Measurements from ENCODE around the gene UBE3B.

DNA sequence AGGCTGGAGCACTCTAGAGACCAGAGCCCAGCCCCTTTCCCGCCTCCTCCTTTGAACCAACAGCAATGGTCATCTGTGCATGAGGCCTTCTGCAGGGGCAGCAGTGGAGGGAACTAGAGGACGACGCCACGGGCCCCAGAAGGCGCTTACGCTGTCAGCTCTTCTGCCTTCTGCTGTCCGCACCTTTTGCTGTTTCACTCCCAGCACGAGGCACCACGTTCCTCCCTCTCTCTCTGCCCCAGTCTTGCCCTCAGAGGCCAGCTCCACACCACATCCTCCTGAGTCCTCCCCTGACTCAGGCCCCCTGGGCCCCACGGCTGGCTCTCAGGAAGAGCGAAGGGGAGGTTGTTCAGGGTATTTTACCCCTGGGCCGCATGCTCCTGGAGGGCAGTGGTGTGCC is 80.4 kb downstream of the UBE3B start:
- TF ChIP-seq, protein P1, sequence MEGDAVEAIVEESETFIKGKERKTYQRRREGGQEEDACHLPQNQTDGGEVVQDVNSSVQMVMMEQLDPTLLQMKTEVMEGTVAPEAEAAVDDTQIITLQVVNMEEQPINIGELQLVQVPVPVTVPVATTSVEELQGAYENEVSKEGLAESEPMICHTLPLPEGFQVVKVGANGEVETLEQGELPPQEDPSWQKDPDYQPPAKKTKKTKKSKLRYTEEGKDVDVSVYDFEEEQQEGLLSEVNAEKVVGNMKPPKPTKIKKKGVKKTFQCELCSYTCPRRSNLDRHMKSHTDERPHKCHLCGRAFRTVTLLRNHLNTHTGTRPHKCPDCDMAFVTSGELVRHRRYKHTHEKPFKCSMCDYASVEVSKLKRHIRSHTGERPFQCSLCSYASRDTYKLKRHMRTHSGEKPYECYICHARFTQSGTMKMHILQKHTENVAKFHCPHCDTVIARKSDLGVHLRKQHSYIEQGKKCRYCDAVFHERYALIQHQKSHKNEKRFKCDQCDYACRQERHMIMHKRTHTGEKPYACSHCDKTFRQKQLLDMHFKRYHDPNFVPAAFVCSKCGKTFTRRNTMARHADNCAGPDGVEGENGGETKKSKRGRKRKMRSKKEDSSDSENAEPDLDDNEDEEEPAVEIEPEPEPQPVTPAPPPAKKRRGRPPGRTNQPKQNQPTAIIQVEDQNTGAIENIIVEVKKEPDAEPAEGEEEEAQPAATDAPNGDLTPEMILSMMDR (optimal IDR thresholded peaks at IDR 0.05 in 1 of 3, IDR thresholded peaks at IDR 0.05 in 1 of 3, conservative IDR thresholded peaks at IDR 0.05 in 1 of 3; ENCODE audit: extremely low read depth in 1 of 3, insufficient read depth in 2 of 3, low read length in 3 of 3), result no peak
- no peak for TF ChIP-seq EZH2 (IDR thresholded peaks at IDR 0.05; ENCODE audit: low read length)
